ENCODE measurements around the gene C5orf58. TPM values are rescaled to one million over a fixed set of nuclear protein-coding genes. Genes with fewer than 3 reads are reported as not detected.

Gene C5orf58
- polyA plus RNA-seq, 1 donor from 2014 or later = not detected

GRCh38 chr5:170289121-170289520 lies 56.3 kb downstream of the C5orf58 start:
- Histone ChIP-seq H3K9me2 (ENCODE audit: insufficient read depth, low read length) (no peaks in the 10 kb centered on the region), H3K36me3 (ENCODE audit: insufficient read depth, low read length) (no peaks in the 10 kb centered on the region), H3K9me3 (ENCODE audit: low read length) (no peaks in the 10 kb centered on the region), H2AFZ (ENCODE audit: low read depth, low read length) (no peak overlapping the region), H3K27me3 (ENCODE audit: insufficient read depth, low read depth, low read length) (no peaks in the 10 kb centered on the region), H3K4me2 (ENCODE audit: low read length) (no peak overlapping the region), H3K27ac (ENCODE audit: low read length) (no peak overlapping the region), H3F3A (ENCODE audit: insufficient read depth, low read length, poor library complexity, severe bottlenecking) (no peaks in the 10 kb centered on the region), H4K20me1 (ENCODE audit: insufficient read depth) (no peaks in the 10 kb centered on the region), H3K4me3 (ENCODE audit: low read length) (no peak overlapping the region), H3K79me2 (replicated peaks; ENCODE audit: insufficient read depth, low read length) (no peaks in the 10 kb centered on the region), H3K9ac (ENCODE audit: low read length) (no peak overlapping the region)
- TF ChIP-seq REST (IDR thresholded peaks at IDR 0.05; ENCODE audit: borderline replicate concordance) = no peak
- no peak for TF ChIP-seq RAD21 (conservative IDR thresholded peaks at IDR 0.05)
- no peak for TF ChIP-seq EZH2 (IDR thresholded peaks at IDR 0.05; ENCODE audit: borderline replicate concordance, insufficient read depth, low read length, poor library complexity, severe bottlenecking)
- TF ChIP-seq EP300 (conservative IDR thresholded peaks at IDR 0.05; ENCODE audit: poor library complexity, severe bottlenecking) = no peak
- TF ChIP-seq MXI1 (conservative IDR thresholded peaks at IDR 0.05; ENCODE audit: poor library complexity, severe bottlenecking) = no peak
- TF ChIP-seq TAF1 (IDR thresholded peaks at IDR 0.05; ENCODE audit: low read depth) = no peak
- TF ChIP-seq SMC3 (conservative IDR thresholded peaks at IDR 0.05; ENCODE audit: poor library complexity) = no peak
- no peak for TF ChIP-seq CTCF (IDR thresholded peaks at IDR 0.05; ENCODE audit: poor library complexity, severe bottlenecking)
- TF ChIP-seq POLR2AphosphoS5 (IDR thresholded peaks at IDR 0.05) = no peak

GRCh38 chr5:170289764-170290163 lies 57.0 kb downstream of the C5orf58 start:
- no peaks in the 10 kb centered on the region for H3K9me2 ChIP-seq (ENCODE audit: insufficient read depth, low read length)
- H3K9ac ChIP-seq (ENCODE audit: low read length) = no peak overlapping the region
- no peaks in the 10 kb centered on the region for H3K36me3 ChIP-seq (ENCODE audit: insufficient read depth, low read length)
- no peak overlapping the region for H3K27ac ChIP-seq (ENCODE audit: low read length)
- no peaks in the 10 kb centered on the region for H3F3A ChIP-seq (ENCODE audit: insufficient read depth, low read length, poor library complexity, severe bottlenecking)
- H3K4me2 ChIP-seq (ENCODE audit: low read length) = no peak overlapping the region
- H3K9me3 ChIP-seq (ENCODE audit: low read length) = no peaks in the 10 kb centered on the region
- TF ChIP-seq EP300 (conservative IDR thresholded peaks at IDR 0.05; ENCODE audit: poor library complexity, severe bottlenecking) (no peak), REST (IDR thresholded peaks at IDR 0.05; ENCODE audit: borderline replicate concordance) (no peak), CTCF (IDR thresholded peaks at IDR 0.05; ENCODE audit: poor library complexity, severe bottlenecking) (no peak), POLR2AphosphoS5 (IDR thresholded peaks at IDR 0.05) (no peak)
- H4K20me1 ChIP-seq (ENCODE audit: insufficient read depth) = no peaks in the 10 kb centered on the region
- no peaks in the 10 kb centered on the region for H3K79me2 ChIP-seq (replicated peaks; ENCODE audit: insufficient read depth, low read length)
- no peak overlapping the region for H2AFZ ChIP-seq (ENCODE audit: low read depth, low read length)
- H3K4me3 ChIP-seq (ENCODE audit: low read length) = no peak overlapping the region
- no peaks in the 10 kb centered on the region for H3K27me3 ChIP-seq (ENCODE audit: insufficient read depth, low read depth, low read length)
